ENCODE data around the gene XPO4. TPM values are rescaled to one million over a fixed set of nuclear protein-coding genes. Genes with fewer than 3 reads are reported as not detected.

Gene XPO4
- total RNA-seq, 4 donors from 2014 or later, result 8.8 to 25.0 (median 18.6) TPM

GRCh38 chr13:20815464-20815863 lies 87.1 kb downstream of the XPO4 start:
- intact Hi-C loops (cut with DNase I), result no loop called here
- 38 to 54% methylated on average over 1 of the region's 1 CpG for WGBS, 2 donors
- peak overlapping the region in 2 of 4 donors; percentile 77 to 82 for H3K27ac ChIP-seq
- no peaks in the 10 kb centered on the region for H3K9me3 ChIP-seq
- H3K27me3 ChIP-seq, result no peaks in the 10 kb centered on the region
- no peak for TF ChIP-seq POLR2A (IDR thresholded peaks at IDR 0.05)
- no peak for TF ChIP-seq CTCF (IDR thresholded peaks at IDR 0.05)
- peaks cover 0 to 25% (median 10%) of the 10 kb centered on the region in 3 donors for H3K4me1 ChIP-seq
- no peak for DNase-seq
- H3K4me3 ChIP-seq, result no peak overlapping the region
- peaks cover 0 to 33% (median 0%) of the 10 kb centered on the region in 3 donors for H3K36me3 ChIP-seq

- H3K4me3 ChIP-seq, result no peak overlapping the region
- no peak for DNase-seq
- intact Hi-C loops (cut with DNase I), result no loop called here
- peaks cover 0 to 26% (median 0%) of the 10 kb centered on the region in 3 donors for H3K36me3 ChIP-seq
- H3K4me1 ChIP-seq, result peaks cover 0 to 25% (median 10%) of the 10 kb centered on the region in 3 donors
- 17 to 19% methylated on average over 4 to 5 of the region's 5 CpGs for WGBS, 2 donors
- H3K27ac ChIP-seq, result peak overlapping the region; percentile 25 to 82 (median 79)
- no peak for TF ChIP-seq POLR2A (IDR thresholded peaks at IDR 0.05)
- no peak for TF ChIP-seq CTCF (IDR thresholded peaks at IDR 0.05)
- no peaks in the 10 kb centered on the region for H3K9me3 ChIP-seq
- no peaks in the 10 kb centered on the region for H3K27me3 ChIP-seq
Measured at GRCh38 chr13:20814224-20814910, 88.2 kb downstream of the XPO4 start.

- TF ChIP-seq POLR2A (IDR thresholded peaks at IDR 0.05), result no peak
- Histone ChIP-seq H3K4me3 (no peak overlapping the region), H3K27me3 (no peaks in the 10 kb centered on the region), H3K27ac (peak overlapping the region in 2 of 4 donors; percentile 77 to 82), H3K36me3 (peaks cover 0 to 29% (median 6%) of the 10 kb centered on the region in 3 donors), H3K4me1 (peaks cover 0 to 25% (median 10%) of the 10 kb centered on the region in 3 donors), H3K9me3 (no peaks in the 10 kb centered on the region)
- intact Hi-C loops (cut with DNase I), result no loop called here
- WGBS, 2 donors, result 78 to 82% methylated on average over 7 of the region's 7 CpGs
- DNase-seq, result no peak
Measured at GRCh38 chr13:20812890-20813289, 89.7 kb downstream of the XPO4 start.

- TF ChIP-seq POLR2A (IDR thresholded peaks at IDR 0.05) (no peak), CTCF (IDR thresholded peaks at IDR 0.05) (no peak)
- Histone ChIP-seq H3K4me1 (peaks cover 0 to 25% (median 10%) of the 10 kb centered on the region in 3 donors), H3K27ac (no peak overlapping the region), H3K4me3 (no peak overlapping the region), H3K9me3 (no peaks in the 10 kb centered on the region), H3K27me3 (no peaks in the 10 kb centered on the region), H3K36me3 (peaks cover 0 to 43% (median 6%) of the 10 kb centered on the region in 3 donors)
- no peak for DNase-seq
- intact Hi-C loops (cut with DNase I), result no loop called here
- 79 to 87% methylated on average over 2 of the region's 2 CpGs for WGBS, 2 donors
Measured at GRCh38 chr13:20810808-20811207, 91.7 kb downstream of the XPO4 start.

GRCh38 chr13:20808874-20809273 lies 93.7 kb downstream of the XPO4 start:
- Histone ChIP-seq H3K9me3 (no peaks in the 10 kb centered on the region), H3K27me3 (no peaks in the 10 kb centered on the region), H3K4me3 (no peak overlapping the region), H3K4me1 (peaks cover 0 to 11% (median 5%) of the 10 kb centered on the region in 3 donors), H3K36me3 (peaks cover 0 to 55% (median 6%) of the 10 kb centered on the region in 3 donors), H3K27ac (no peak overlapping the region)
- intact Hi-C loops (cut with DNase I), result no loop called here
- no peak for TF ChIP-seq CTCF (IDR thresholded peaks at IDR 0.05)
- TF ChIP-seq POLR2A (IDR thresholded peaks at IDR 0.05), result no peak
- DNase-seq, result no peak
- WGBS, 2 donors, result 94 to 97% methylated on average over 4 of the region's 4 CpGs
